ENCODE data around the gene INSC.

DNA sequence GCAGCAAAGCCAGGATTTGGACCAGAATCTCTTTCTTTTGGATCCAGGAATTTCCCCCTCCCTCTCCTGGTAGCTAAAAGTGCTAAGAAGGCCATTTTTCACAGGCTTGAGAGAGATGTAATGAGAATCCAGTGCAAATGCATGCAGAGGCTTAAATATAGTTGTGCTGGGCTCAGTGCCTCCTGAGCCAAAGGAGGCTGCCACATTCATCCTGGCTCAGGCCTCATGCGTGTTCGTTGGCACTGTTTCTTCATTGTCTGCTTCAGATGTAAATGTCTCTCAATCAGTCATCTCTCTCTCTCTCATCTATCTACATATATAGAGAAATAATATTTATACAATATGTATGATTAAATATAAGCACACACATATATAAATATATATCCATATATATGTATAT lies 83.6 kb downstream of the INSC start:
- TF ChIP-seq EZH2 (IDR thresholded peaks at IDR 0.05; ENCODE audit: borderline replicate concordance, low read depth, low read length, poor library complexity, severe bottlenecking), result no peak
- TF ChIP-seq, protein P1, sequence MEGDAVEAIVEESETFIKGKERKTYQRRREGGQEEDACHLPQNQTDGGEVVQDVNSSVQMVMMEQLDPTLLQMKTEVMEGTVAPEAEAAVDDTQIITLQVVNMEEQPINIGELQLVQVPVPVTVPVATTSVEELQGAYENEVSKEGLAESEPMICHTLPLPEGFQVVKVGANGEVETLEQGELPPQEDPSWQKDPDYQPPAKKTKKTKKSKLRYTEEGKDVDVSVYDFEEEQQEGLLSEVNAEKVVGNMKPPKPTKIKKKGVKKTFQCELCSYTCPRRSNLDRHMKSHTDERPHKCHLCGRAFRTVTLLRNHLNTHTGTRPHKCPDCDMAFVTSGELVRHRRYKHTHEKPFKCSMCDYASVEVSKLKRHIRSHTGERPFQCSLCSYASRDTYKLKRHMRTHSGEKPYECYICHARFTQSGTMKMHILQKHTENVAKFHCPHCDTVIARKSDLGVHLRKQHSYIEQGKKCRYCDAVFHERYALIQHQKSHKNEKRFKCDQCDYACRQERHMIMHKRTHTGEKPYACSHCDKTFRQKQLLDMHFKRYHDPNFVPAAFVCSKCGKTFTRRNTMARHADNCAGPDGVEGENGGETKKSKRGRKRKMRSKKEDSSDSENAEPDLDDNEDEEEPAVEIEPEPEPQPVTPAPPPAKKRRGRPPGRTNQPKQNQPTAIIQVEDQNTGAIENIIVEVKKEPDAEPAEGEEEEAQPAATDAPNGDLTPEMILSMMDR (conservative IDR thresholded peaks at IDR 0.05; ENCODE audit: low read depth, low read length), result no peak

Data from A673 (cell line).